WTC11 (cell line): ENCODE measurements around the gene PIGZ. TPM values are rescaled to one million over a fixed set of nuclear protein-coding genes. Genes with fewer than 3 reads are reported as not detected.
A peak's percentile ranks its signal among the peaks of the same experiment; 100 is the strongest.

Experiments
- ATAC-seq: fragments of 200-7000 bp; cut with Tn5 transposase; 2 replicates; pipeline ENCODE4 v1.10.0; 2021; ENCODE audit warnings: mild to moderate bottlenecking, moderate library complexity
- CTCF ChIA-PET: fragments of 300-600 bp; sonication (Branson Sonifier 250); formaldehyde crosslinking; loops from one replicate; lab custom pipeline; 2021; ENCODE audit warnings: antibody characterized with exemption; lab: Charles Lee
- POLR2A ChIA-PET: fragments of 350-600 bp; sonication (Branson Sonifier 250); formaldehyde crosslinking; loops from one replicate; lab custom pipeline; 2021; ENCODE audit warnings: antibody characterized with exemption; lab: Charles Lee
- DNase-seq: peaks from one replicate; pipeline ENCODE4 v3.0.0; 2021; ENCODE audit warnings: low spot score
- H3K27ac Mint-ChIP-seq: 2 replicates; pipeline ENCODE4 v1.8.0; 2021; ENCODE audit warnings: mixed read lengths
- H3K27me3 Mint-ChIP-seq: 2 replicates; pipeline ENCODE4 v1.8.0; 2021; ENCODE audit warnings: low read depth, mild to moderate bottlenecking, moderate library complexity, mixed read lengths
- H3K36me3 Mint-ChIP-seq: 2 replicates; pipeline ENCODE4 v1.8.0; 2021; ENCODE audit warnings: mixed read lengths
- H3K4me1 Mint-ChIP-seq: 2 replicates; pipeline ENCODE4 v1.8.0; 2022; ENCODE audit warnings: mixed read lengths
- H3K4me3 Mint-ChIP-seq: 2 replicates; pipeline ENCODE4 v1.8.0; 2021; ENCODE audit warnings: mild to moderate bottlenecking, moderate library complexity, mixed read lengths
- H3K9me3 Mint-ChIP-seq: 2 replicates; pipeline ENCODE4 v1.8.0; 2021; ENCODE audit warnings: mixed read lengths
- CREM ChIP-seq: sonication (generic); formaldehyde crosslinking; IDR thresholded peaks from 2 replicates; pipeline ENCODE4 v1.8.1; 2022; ENCODE audit warnings: mild to moderate bottlenecking, missing genetic modification reagents, moderate library complexity
- ESRRA ChIP-seq: sonication (generic); formaldehyde crosslinking; IDR thresholded peaks from 2 replicates; pipeline ENCODE4 v1.8.1; 2022; ENCODE audit warnings: mild to moderate bottlenecking, missing genetic modification reagents, borderline replicate concordance
- ETV6 ChIP-seq: sonication (generic); formaldehyde crosslinking; IDR thresholded peaks from 2 replicates; pipeline ENCODE4 v1.8.1; 2022; ENCODE audit warnings: mild to moderate bottlenecking, missing genetic modification reagents
- FOXP1 ChIP-seq: sonication (generic); formaldehyde crosslinking; IDR thresholded peaks from 2 replicates; pipeline ENCODE4 v1.8.0; 2022; ENCODE audit warnings: missing genetic modification reagents, mild to moderate bottlenecking, moderate library complexity, borderline replicate concordance
- GRHL2 ChIP-seq: fragments of 250-450 bp; sonication (Bioruptor Pico); IDR thresholded peaks from 2 replicates; pipeline ENCODE4 v1.8.0; 2022; ENCODE audit warnings: mild to moderate bottlenecking, moderate library complexity; ENCODE audit not compliant: insufficient replicate concordance, severe bottlenecking
- NFE2L1 ChIP-seq: sonication (generic); formaldehyde crosslinking; IDR thresholded peaks from 2 replicates; pipeline ENCODE4 v1.8.1; 2023; ENCODE audit warnings: missing genetic modification reagents
- NR3C1 ChIP-seq: sonication (generic); formaldehyde crosslinking; conservative IDR thresholded peaks from 2 replicates; pipeline ENCODE4 v1.8.1; 2023; ENCODE audit warnings: low read depth, mild to moderate bottlenecking, missing genetic modification reagents
- TEAD4 ChIP-seq: sonication (generic); formaldehyde crosslinking; IDR thresholded peaks from 2 replicates; pipeline ENCODE4 v1.8.0; 2022; ENCODE audit warnings: mild to moderate bottlenecking, missing genetic modification reagents
- TP53 ChIP-seq: sonication (generic); formaldehyde crosslinking; IDR thresholded peaks from 2 replicates; pipeline ENCODE4 v1.8.1; 2023; ENCODE audit warnings: mild to moderate bottlenecking, missing genetic modification reagents
- ZNF121 ChIP-seq: sonication (generic); formaldehyde crosslinking; IDR thresholded peaks from 2 replicates; pipeline ENCODE4 v1.8.0; 2023; ENCODE audit warnings: missing genetic modification reagents
- ZNF317 ChIP-seq: sonication (generic); formaldehyde crosslinking; IDR thresholded peaks from 2 replicates; pipeline ENCODE4 v1.8.1; 2023; ENCODE audit warnings: low read depth, mild to moderate bottlenecking, moderate library complexity, missing genetic modification reagents, borderline replicate concordance
- ZNF416 ChIP-seq: fragments of 250-450 bp; sonication (Bioruptor Pico); IDR thresholded peaks from 2 replicates; pipeline ENCODE4 v1.9.0; 2021; ENCODE audit warnings: mild to moderate bottlenecking, inconsistent platforms
- total RNA-seq: library from RNA; stranded (reverse); gene quantifications from 3 replicates; pipeline ENCODE4 v1.2.3, GENCODE V29; 2021
- TF ChIP-seq, protein P1 (sequence below): fragments of 250-450 bp; sonication (Bioruptor Pico); IDR thresholded peaks from 2 replicates; pipeline ENCODE4 v1.9.0; 2021; ENCODE audit warnings: mild to moderate bottlenecking
- TF ChIP-seq, protein P2 (sequence below): sonication (generic); formaldehyde crosslinking; IDR thresholded peaks from 2 replicates; pipeline ENCODE4 v1.8.0; 2023; ENCODE audit warnings: mild to moderate bottlenecking, missing genetic modification reagents
- TF ChIP-seq, protein P3 (sequence below): sonication (generic); formaldehyde crosslinking; IDR thresholded peaks from 2 replicates; pipeline ENCODE4 v1.8.1; 2022; ENCODE audit warnings: mild to moderate bottlenecking, missing genetic modification reagents, moderate library complexity, borderline replicate concordance
- TF ChIP-seq, protein P4 (sequence below): sonication (generic); formaldehyde crosslinking; IDR thresholded peaks from 2 replicates; pipeline ENCODE4 v1.8.0; 2023; ENCODE audit warnings: missing genetic modification reagents
- TF ChIP-seq, protein P5 (sequence below): sonication (generic); formaldehyde crosslinking; IDR thresholded peaks from 2 replicates; pipeline ENCODE4 v1.8.1; 2023; ENCODE audit warnings: mild to moderate bottlenecking, moderate library complexity, missing genetic modification reagents
- TF ChIP-seq, protein P6 (sequence below): sonication (generic); formaldehyde crosslinking; IDR thresholded peaks from 2 replicates; pipeline ENCODE4 v1.8.1; 2023; ENCODE audit warnings: mild to moderate bottlenecking, missing genetic modification reagents

PIGZ gene
- total RNA-seq, 1 experiment from 2014 or later: 0.37 TPM

DNA sequence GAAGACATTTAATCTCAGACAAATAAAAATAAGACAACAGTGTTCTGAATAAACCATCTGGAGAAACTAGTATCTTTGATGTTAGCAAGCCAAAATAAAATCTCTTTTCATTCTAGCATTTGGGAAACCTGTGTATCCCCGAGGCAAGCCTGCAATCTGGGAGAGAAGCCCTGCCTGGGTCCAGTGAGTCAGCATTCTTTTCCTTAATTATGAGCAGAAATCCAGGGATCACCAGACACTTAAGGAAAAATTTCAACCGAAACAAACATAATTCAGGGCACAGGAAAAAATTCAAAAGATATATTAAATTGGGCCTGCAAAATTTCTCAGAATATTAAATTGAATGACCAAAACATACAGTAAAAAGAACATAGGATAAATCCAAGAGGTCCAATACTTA is 30.5 kb downstream of the PIGZ start:
- DNase-seq (no peak), ATAC-seq (no peak)
- Mint-ChIP-seq H3K27ac (peak overlapping the region; percentile 15; the same call in 1 of the 2 replicates), H3K4me3 (no peak overlapping the region), H3K36me3 (peaks cover 64% of the 10 kb centered on the region)
- CTCF ChIA-PET: no interaction called here
- POLR2A ChIA-PET: no interaction called here
- TF ChIP-seq FOXP1 (CRISPR knock-in tag): no peak
- TF ChIP-seq, protein P1, sequence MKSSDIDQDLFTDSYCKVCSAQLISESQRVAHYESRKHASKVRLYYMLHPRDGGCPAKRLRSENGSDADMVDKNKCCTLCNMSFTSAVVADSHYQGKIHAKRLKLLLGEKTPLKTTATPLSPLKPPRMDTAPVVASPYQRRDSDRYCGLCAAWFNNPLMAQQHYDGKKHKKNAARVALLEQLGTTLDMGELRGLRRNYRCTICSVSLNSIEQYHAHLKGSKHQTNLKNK: no peak
- TF ChIP-seq, all 79 proteins: peak for 0
- Mint-ChIP-seq H3K27me3 (no peaks in the 10 kb centered on the region), H3K9me3 (no peaks in the 10 kb centered on the region), H3K4me1 (peaks cover 11% of the 10 kb centered on the region)

DNA sequence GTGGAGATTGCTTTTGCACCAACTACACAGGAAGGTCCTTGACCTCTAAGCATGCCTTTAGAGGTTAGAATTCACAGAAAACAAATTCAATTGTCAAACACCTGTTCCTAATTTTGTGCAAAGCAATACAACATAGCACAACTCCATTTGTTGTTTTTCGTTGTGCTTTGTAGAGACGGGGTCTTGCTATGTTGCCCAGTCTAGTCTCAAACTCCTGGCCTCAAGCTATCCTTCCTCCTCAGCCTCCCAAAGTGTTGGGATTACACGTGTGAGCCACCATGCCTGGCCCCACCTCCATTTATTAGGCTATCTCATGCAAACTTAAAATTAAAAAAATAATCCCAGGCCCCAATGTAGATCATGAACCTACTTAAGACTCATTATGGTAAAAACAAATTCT is 32.3 kb downstream of the PIGZ start:
- peak; percentile 94 for TF ChIP-seq ZNF121 (CRISPR knock-in tag)
- TF ChIP-seq, protein P2, sequence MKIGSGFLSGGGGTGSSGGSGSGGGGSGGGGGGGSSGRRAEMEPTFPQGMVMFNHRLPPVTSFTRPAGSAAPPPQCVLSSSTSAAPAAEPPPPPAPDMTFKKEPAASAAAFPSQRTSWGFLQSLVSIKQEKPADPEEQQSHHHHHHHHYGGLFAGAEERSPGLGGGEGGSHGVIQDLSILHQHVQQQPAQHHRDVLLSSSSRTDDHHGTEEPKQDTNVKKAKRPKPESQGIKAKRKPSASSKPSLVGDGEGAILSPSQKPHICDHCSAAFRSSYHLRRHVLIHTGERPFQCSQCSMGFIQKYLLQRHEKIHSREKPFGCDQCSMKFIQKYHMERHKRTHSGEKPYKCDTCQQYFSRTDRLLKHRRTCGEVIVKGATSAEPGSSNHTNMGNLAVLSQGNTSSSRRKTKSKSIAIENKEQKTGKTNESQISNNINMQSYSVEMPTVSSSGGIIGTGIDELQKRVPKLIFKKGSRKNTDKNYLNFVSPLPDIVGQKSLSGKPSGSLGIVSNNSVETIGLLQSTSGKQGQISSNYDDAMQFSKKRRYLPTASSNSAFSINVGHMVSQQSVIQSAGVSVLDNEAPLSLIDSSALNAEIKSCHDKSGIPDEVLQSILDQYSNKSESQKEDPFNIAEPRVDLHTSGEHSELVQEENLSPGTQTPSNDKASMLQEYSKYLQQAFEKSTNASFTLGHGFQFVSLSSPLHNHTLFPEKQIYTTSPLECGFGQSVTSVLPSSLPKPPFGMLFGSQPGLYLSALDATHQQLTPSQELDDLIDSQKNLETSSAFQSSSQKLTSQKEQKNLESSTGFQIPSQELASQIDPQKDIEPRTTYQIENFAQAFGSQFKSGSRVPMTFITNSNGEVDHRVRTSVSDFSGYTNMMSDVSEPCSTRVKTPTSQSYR: no peak
- TF ChIP-seq, protein P3, sequence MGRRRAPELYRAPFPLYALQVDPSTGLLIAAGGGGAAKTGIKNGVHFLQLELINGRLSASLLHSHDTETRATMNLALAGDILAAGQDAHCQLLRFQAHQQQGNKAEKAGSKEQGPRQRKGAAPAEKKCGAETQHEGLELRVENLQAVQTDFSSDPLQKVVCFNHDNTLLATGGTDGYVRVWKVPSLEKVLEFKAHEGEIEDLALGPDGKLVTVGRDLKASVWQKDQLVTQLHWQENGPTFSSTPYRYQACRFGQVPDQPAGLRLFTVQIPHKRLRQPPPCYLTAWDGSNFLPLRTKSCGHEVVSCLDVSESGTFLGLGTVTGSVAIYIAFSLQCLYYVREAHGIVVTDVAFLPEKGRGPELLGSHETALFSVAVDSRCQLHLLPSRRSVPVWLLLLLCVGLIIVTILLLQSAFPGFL: no peak
- TF ChIP-seq, all 79 proteins: peak for 1
- ChIA-PET CTCF (no interaction called here), POLR2A (no interaction called here)
- Mint-ChIP-seq H3K9me3 (no peaks in the 10 kb centered on the region), H3K27ac (no peak overlapping the region), H3K36me3 (peaks cover 70% of the 10 kb centered on the region), H3K4me1 (peaks cover 7% of the 10 kb centered on the region), H3K27me3 (no peaks in the 10 kb centered on the region), H3K4me3 (no peak overlapping the region)
- no peak for DNase-seq
- ATAC-seq: no peak

DNA sequence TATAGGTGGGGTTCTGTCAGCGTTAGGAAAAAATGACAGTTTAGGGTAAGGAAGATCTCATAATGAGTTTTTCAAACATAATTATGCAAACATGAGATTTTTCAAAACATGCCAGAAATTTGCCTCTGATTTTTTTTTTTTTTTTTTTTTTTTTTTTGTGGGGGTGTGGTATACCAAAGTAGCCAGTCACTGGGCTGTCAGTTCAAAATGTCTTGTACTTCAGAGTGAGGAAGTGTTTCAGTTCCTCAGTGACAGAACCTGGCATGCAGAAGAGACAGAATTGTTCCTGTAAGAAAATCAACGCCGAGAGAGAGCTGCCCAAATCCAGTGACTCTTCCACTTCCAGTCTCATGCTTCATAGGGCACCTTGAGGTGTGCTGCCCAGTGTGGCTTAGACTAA is 36.0 kb downstream of the PIGZ start:
- no peak for ATAC-seq
- CTCF ChIA-PET: interaction anchor here (0.7 to 1.3 kb wide), 2 partner anchors 323 to 922 kb away, joined by 3 to 4 read pairs; no protein-coding TSS in a partner anchor
- Mint-ChIP-seq H3K4me3 (no peak overlapping the region), H3K36me3 (peaks cover 56% of the 10 kb centered on the region), H3K9me3 (no peaks in the 10 kb centered on the region), H3K4me1 (peaks cover 9% of the 10 kb centered on the region), H3K27ac (no peak overlapping the region), H3K27me3 (no peaks in the 10 kb centered on the region)
- no peak for DNase-seq
- POLR2A ChIA-PET: no interaction called here
- no peak for TF ChIP-seq ESRRA (CRISPR knock-in tag)
- no peak for TF ChIP-seq ZNF416 (CRISPR knock-in tag)
- TF ChIP-seq, protein P4, sequence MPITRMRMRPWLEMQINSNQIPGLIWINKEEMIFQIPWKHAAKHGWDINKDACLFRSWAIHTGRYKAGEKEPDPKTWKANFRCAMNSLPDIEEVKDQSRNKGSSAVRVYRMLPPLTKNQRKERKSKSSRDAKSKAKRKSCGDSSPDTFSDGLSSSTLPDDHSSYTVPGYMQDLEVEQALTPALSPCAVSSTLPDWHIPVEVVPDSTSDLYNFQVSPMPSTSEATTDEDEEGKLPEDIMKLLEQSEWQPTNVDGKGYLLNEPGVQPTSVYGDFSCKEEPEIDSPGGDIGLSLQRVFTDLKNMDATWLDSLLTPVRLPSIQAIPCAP (CRISPR knock-in tag): no peak
- no peak for TF ChIP-seq GRHL2 (CRISPR knock-in tag)
- TF ChIP-seq ZNF317 (CRISPR knock-in tag): no peak
- no peak for TF ChIP-seq TEAD4
- TF ChIP-seq NR3C1 (CRISPR knock-in tag): no peak
- no peak for TF ChIP-seq NFE2L1 (CRISPR knock-in tag)
- TF ChIP-seq, protein P5, sequence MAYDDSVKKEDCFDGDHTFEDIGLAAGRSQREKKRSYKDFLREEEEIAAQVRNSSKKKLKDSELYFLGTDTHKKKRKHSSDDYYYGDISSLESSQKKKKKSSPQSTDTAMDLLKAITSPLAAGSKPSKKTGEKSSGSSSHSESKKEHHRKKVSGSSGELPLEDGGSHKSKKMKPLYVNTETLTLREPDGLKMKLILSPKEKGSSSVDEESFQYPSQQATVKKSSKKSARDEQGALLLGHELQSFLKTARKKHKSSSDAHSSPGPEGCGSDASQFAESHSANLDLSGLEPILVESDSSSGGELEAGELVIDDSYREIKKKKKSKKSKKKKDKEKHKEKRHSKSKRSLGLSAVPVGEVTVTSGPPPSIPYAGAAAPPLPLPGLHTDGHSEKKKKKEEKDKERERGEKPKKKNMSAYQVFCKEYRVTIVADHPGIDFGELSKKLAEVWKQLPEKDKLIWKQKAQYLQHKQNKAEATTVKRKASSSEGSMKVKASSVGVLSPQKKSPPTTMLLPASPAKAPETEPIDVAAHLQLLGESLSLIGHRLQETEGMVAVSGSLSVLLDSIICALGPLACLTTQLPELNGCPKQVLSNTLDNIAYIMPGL (CRISPR knock-in tag): no peak
- no peak for TF ChIP-seq ETV6 (CRISPR knock-in tag)
- no peak for TF ChIP-seq CREM (CRISPR knock-in tag)
- no peak for TF ChIP-seq TP53
- TF ChIP-seq, protein P6, sequence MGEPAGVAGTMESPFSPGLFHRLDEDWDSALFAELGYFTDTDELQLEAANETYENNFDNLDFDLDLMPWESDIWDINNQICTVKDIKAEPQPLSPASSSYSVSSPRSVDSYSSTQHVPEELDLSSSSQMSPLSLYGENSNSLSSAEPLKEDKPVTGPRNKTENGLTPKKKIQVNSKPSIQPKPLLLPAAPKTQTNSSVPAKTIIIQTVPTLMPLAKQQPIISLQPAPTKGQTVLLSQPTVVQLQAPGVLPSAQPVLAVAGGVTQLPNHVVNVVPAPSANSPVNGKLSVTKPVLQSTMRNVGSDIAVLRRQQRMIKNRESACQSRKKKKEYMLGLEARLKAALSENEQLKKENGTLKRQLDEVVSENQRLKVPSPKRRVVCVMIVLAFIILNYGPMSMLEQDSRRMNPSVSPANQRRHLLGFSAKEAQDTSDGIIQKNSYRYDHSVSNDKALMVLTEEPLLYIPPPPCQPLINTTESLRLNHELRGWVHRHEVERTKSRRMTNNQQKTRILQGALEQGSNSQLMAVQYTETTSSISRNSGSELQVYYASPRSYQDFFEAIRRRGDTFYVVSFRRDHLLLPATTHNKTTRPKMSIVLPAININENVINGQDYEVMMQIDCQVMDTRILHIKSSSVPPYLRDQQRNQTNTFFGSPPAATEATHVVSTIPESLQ (CRISPR knock-in tag): no peak
- TF ChIP-seq, protein P2: no peak
